ENCODE results near the gene TMEM147. TPM values are rescaled to one million over a fixed set of nuclear protein-coding genes. Genes with fewer than 3 reads are reported as not detected.
A peak's percentile ranks its signal among the peaks of the same experiment; 100 is the strongest.

TMEM147 gene
- total RNA-seq, 1 experiment from 2014 or later: 157 TPM

- ChIA-PET POLR2A (no interaction called here), CTCF (no interaction called here)
- TF ChIP-seq, protein P1, sequence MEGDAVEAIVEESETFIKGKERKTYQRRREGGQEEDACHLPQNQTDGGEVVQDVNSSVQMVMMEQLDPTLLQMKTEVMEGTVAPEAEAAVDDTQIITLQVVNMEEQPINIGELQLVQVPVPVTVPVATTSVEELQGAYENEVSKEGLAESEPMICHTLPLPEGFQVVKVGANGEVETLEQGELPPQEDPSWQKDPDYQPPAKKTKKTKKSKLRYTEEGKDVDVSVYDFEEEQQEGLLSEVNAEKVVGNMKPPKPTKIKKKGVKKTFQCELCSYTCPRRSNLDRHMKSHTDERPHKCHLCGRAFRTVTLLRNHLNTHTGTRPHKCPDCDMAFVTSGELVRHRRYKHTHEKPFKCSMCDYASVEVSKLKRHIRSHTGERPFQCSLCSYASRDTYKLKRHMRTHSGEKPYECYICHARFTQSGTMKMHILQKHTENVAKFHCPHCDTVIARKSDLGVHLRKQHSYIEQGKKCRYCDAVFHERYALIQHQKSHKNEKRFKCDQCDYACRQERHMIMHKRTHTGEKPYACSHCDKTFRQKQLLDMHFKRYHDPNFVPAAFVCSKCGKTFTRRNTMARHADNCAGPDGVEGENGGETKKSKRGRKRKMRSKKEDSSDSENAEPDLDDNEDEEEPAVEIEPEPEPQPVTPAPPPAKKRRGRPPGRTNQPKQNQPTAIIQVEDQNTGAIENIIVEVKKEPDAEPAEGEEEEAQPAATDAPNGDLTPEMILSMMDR (IDR thresholded peaks at IDR 0.05): no peak
- TF ChIP-seq TCF7L2 (IDR thresholded peaks at IDR 0.05; ENCODE audit: low read depth, low read length): no peak
- Histone ChIP-seq H3K36me3 (ENCODE audit: control insufficient read depth, insufficient read depth, low read length) (no peaks in the 10 kb centered on the region), H3K27me3 (ENCODE audit: control insufficient read depth, insufficient read depth, low read length) (no peaks in the 10 kb centered on the region), H3K4me1 (ENCODE audit: control insufficient read depth, insufficient read depth, low read length) (no peaks in the 10 kb centered on the region), H3K9me3 (ENCODE audit: control insufficient read depth, insufficient read depth, low read depth, low read length) (no peaks in the 10 kb centered on the region), H3K4me3 (ENCODE audit: low read depth in 2 of 2, low read length in 2 of 2) (no peak overlapping the region), H3K27ac (ENCODE audit: low read length) (no peak overlapping the region)
- no peak for DNase-seq (ENCODE audit: low read depth, low spot score)
- in situ Hi-C loops (cut with HindIII; ENCODE audit: low pct_unique_long_range_greater_than_20kb, low sequenced_read_pairs) (no loop called here), intact Hi-C loops (cut with micrococcal nuclease; ENCODE audit: unreplicated experiment) (no loop called here)
- BruUV-seq (replicated peaks): no TSS peak
- no peak for ATAC-seq
Measured at GRCh38 chr19:35522745-35523327, 22.6 kb upstream of the TMEM147 start.

- no peaks in the 10 kb centered on the region for H3K4me1 ChIP-seq (ENCODE audit: control insufficient read depth, insufficient read depth, low read length)
- H3K9me3 ChIP-seq (ENCODE audit: control insufficient read depth, insufficient read depth, low read depth, low read length): no peaks in the 10 kb centered on the region
- no peak overlapping the region for H3K4me3 ChIP-seq (ENCODE audit: low read depth in 2 of 2, low read length in 2 of 2)
- in situ Hi-C loops (cut with HindIII; ENCODE audit: low pct_unique_long_range_greater_than_20kb, low sequenced_read_pairs): no loop called here
- no peak for ATAC-seq
- intact Hi-C loops (cut with micrococcal nuclease; ENCODE audit: unreplicated experiment): no loop called here
- H3K36me3 ChIP-seq (ENCODE audit: control insufficient read depth, insufficient read depth, low read length): no peaks in the 10 kb centered on the region
- ChIA-PET CTCF (no interaction called here), POLR2A (no interaction called here)
- no peak for DNase-seq (ENCODE audit: low read depth, low spot score)
- H3K27me3 ChIP-seq (ENCODE audit: control insufficient read depth, insufficient read depth, low read length): no peaks in the 10 kb centered on the region
- BruUV-seq (replicated peaks): no TSS peak
- TF ChIP-seq POLR2AphosphoS5 (IDR thresholded peaks at IDR 0.05; ENCODE audit: low read depth, low read length) (no peak), SIN3A (IDR thresholded peaks at IDR 0.05; ENCODE audit: borderline replicate concordance, insufficient read depth, low read depth, low read length) (no peak), TCF7L2 (IDR thresholded peaks at IDR 0.05; ENCODE audit: low read depth, low read length) (no peak)
- TF ChIP-seq, protein P1 (IDR thresholded peaks at IDR 0.05): no peak
- TF ChIP-seq, protein P2, sequence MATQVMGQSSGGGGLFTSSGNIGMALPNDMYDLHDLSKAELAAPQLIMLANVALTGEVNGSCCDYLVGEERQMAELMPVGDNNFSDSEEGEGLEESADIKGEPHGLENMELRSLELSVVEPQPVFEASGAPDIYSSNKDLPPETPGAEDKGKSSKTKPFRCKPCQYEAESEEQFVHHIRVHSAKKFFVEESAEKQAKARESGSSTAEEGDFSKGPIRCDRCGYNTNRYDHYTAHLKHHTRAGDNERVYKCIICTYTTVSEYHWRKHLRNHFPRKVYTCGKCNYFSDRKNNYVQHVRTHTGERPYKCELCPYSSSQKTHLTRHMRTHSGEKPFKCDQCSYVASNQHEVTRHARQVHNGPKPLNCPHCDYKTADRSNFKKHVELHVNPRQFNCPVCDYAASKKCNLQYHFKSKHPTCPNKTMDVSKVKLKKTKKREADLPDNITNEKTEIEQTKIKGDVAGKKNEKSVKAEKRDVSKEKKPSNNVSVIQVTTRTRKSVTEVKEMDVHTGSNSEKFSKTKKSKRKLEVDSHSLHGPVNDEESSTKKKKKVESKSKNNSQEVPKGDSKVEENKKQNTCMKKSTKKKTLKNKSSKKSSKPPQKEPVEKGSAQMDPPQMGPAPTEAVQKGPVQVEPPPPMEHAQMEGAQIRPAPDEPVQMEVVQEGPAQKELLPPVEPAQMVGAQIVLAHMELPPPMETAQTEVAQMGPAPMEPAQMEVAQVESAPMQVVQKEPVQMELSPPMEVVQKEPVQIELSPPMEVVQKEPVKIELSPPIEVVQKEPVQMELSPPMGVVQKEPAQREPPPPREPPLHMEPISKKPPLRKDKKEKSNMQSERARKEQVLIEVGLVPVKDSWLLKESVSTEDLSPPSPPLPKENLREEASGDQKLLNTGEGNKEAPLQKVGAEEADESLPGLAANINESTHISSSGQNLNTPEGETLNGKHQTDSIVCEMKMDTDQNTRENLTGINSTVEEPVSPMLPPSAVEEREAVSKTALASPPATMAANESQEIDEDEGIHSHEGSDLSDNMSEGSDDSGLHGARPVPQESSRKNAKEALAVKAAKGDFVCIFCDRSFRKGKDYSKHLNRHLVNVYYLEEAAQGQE (IDR thresholded peaks at IDR 0.05; ENCODE audit: insufficient read depth in 1 of 2, low read depth in 2 of 2, low read length in 1 of 2): 0 out of 4 replicates have a peak, but pooled peaks of 1 of the 2 experiments have one; percentile 22
- H3K27ac ChIP-seq (ENCODE audit: low read length): no peak overlapping the region
Measured at GRCh38 chr19:35524181-35524837, 21.1 kb upstream of the TMEM147 start.

All from Panc1 (cell line).